OCI-LY1 (cell line): ENCODE results near the gene PRR27.

ENCODE experiments used
- CTCF ChIP-seq: fragments of 200-600 bp; sonication (generic), shearing (Covaris generic); IDR thresholded peaks from 2 replicates; pipeline ENCODE4 v1.5.1; 2017; ENCODE audit warnings: mild to moderate bottlenecking, antibody characterized with exemption, low read length, moderate library complexity, mixed read lengths
- EZH2 ChIP-seq: fragments of 200-600 bp; sonication (generic), shearing (Covaris generic); IDR thresholded peaks from 2 replicates; pipeline ENCODE4 v1.8.0; 2017; ENCODE audit warnings: borderline replicate concordance, mixed run types, mild to moderate bottlenecking, antibody characterized with exemption, low read length, moderate library complexity, mixed read lengths

GRCh38 chr4:70133473-70133872 is 20.6 kb upstream of the PRR27 start:
- TF ChIP-seq CTCF (no peak), EZH2 (no peak)
